Liver (tissue), 9 donors: ENCODE measurements around the gene ERN1. TPM values are rescaled to one million over a fixed set of nuclear protein-coding genes. Genes with fewer than 3 reads are reported as not detected.

ENCODE experiments used
- DNase-seq: peaks from one replicate; pipeline ENCODE4 v3.0.0-alpha.2; 2017; ENCODE audit warnings: low spot score
- H3K27ac ChIP-seq, 2 donors: one replicate each; pipeline ENCODE4 v1.7.0; 2013; ENCODE audit warnings: inconsistent platforms in 2 of 2, low read length in 2 of 2, control low read depth in 1 of 2, low read depth in 1 of 2, mild to moderate bottlenecking in 1 of 2
- H3K27me3 ChIP-seq, 4 donors: one replicate each; pipeline versions ENCODE4 v1.6.1 to v1.7.0; 2013; ENCODE audit warnings: low read length in 3 of 4, inconsistent platforms in 1 of 4, mild to moderate bottlenecking in 1 of 4, moderate library complexity in 1 of 4; ENCODE audit not compliant: control insufficient read depth in 4 of 4, insufficient read depth in 4 of 4
- H3K36me3 ChIP-seq, 4 donors: one replicate each; pipeline versions ENCODE4 v1.6.1 to v1.7.0; 2013; ENCODE audit warnings: low read length in 3 of 4, mild to moderate bottlenecking in 3 of 4, low read depth in 1 of 4, moderate library complexity in 1 of 4; ENCODE audit not compliant: control insufficient read depth in 4 of 4, insufficient read depth in 3 of 4
- H3K4me1 ChIP-seq, 4 donors: one replicate each; pipeline versions ENCODE4 v1.6.1 to v1.7.0; 2013; ENCODE audit warnings: low read length in 3 of 4, mild to moderate bottlenecking in 3 of 4, moderate library complexity in 1 of 4; ENCODE audit not compliant: control insufficient read depth in 4 of 4, insufficient read depth in 4 of 4
- H3K4me3 ChIP-seq, 3 donors: one replicate each; pipeline versions ENCODE4 v1.6.1 to v1.7.0; 2013; ENCODE audit warnings: low read length in 3 of 3, control low read depth in 1 of 3, low read depth in 1 of 3, mild to moderate bottlenecking in 1 of 3
- H3K9ac ChIP-seq, 2 donors: one replicate each; pipeline ENCODE4 v1.7.0; 2013; ENCODE audit warnings: low read length in 2 of 2, mild to moderate bottlenecking in 2 of 2, moderate library complexity in 2 of 2, control low read depth in 1 of 2, low read depth in 1 of 2
- H3K9me3 ChIP-seq, 4 donors: one replicate each; pipeline versions ENCODE4 v1.6.1 to v1.7.0; 2013; ENCODE audit warnings: low read length in 3 of 4; ENCODE audit not compliant: control insufficient read depth in 4 of 4
- ATF3 ChIP-seq: IDR thresholded peaks from 2 replicates; pipeline ENCODE4 v1.6.1; 2016; ENCODE audit warnings: antibody characterized with exemption
- CTCF ChIP-seq: fragments of 150-350 bp; IDR thresholded peaks from 2 replicates; pipeline ENCODE4 v1.5.1; 2017; ENCODE audit warnings: improper control_type of control experiment, low read depth, low read length; ENCODE audit not compliant: missing input control
- EGR1 ChIP-seq, 2 donors: IDR thresholded peaks; 2 replicates each; pipeline ENCODE4 v1.6.1; 2016 to 2018; ENCODE audit warnings: antibody characterized with exemption in 2 of 2, low read depth in 2 of 2
- FOXA1 ChIP-seq: IDR thresholded peaks from 2 replicates; pipeline ENCODE4 v1.6.1; 2016; ENCODE audit warnings: antibody characterized with exemption
- FOXA2 ChIP-seq: IDR thresholded peaks from 2 replicates; pipeline ENCODE4 v1.6.1; 2016; ENCODE audit warnings: antibody characterized with exemption
- GABPA ChIP-seq, 2 donors: IDR thresholded peaks in 1 of 2; conservative IDR thresholded peaks in 1 of 2; 2 replicates each; pipeline ENCODE4 v1.6.1; 2016; ENCODE audit warnings: antibody characterized with exemption in 2 of 2, mild to moderate bottlenecking in 1 of 2, moderate library complexity in 1 of 2
- HNF4A ChIP-seq, 2 donors: conservative IDR thresholded peaks; 2 replicates each; pipeline ENCODE4 v1.6.1; 2016; ENCODE audit warnings: antibody characterized with exemption in 2 of 2, mild to moderate bottlenecking in 2 of 2
- HNF4G ChIP-seq: IDR thresholded peaks from 2 replicates; pipeline ENCODE4 v1.6.1; 2016; ENCODE audit warnings: antibody characterized with exemption
- JUND ChIP-seq, 2 donors: IDR thresholded peaks; 2 replicates each; pipeline ENCODE4 v1.6.1; 2016; ENCODE audit warnings: antibody characterized with exemption in 2 of 2
- MAX ChIP-seq: IDR thresholded peaks from 2 replicates; pipeline ENCODE4 v1.6.1; 2016; ENCODE audit warnings: antibody characterized with exemption
- NR2F2 ChIP-seq: IDR thresholded peaks from 2 replicates; pipeline ENCODE4 v1.6.1; 2016; ENCODE audit warnings: antibody characterized with exemption
- RAD21 ChIP-seq, 2 donors: IDR thresholded peaks; 2 replicates each; pipeline ENCODE4 v1.6.1; 2016; ENCODE audit warnings: antibody characterized with exemption in 2 of 2, mild to moderate bottlenecking in 2 of 2
- REST ChIP-seq: IDR thresholded peaks from 2 replicates; pipeline ENCODE4 v1.6.1; 2016; ENCODE audit warnings: antibody characterized with exemption, mild to moderate bottlenecking
- RXRA ChIP-seq, 2 donors: IDR thresholded peaks; 2 replicates each; pipeline ENCODE4 v1.6.1; 2017 to 2018; ENCODE audit warnings: antibody characterized with exemption in 2 of 2, mild to moderate bottlenecking in 1 of 2
- SP1 ChIP-seq: IDR thresholded peaks from 2 replicates; pipeline ENCODE4 v1.6.1; 2018; ENCODE audit warnings: antibody characterized with exemption, mild to moderate bottlenecking
- TAF1 ChIP-seq: conservative IDR thresholded peaks from 2 replicates; pipeline ENCODE4 v1.6.1; 2016; ENCODE audit warnings: antibody characterized with exemption, mild to moderate bottlenecking
- YY1 ChIP-seq: IDR thresholded peaks from 2 replicates; pipeline ENCODE4 v1.6.1; 2016; ENCODE audit warnings: antibody characterized with exemption, mild to moderate bottlenecking
- ZBTB33 ChIP-seq: IDR thresholded peaks from 2 replicates; pipeline ENCODE4 v1.6.1; 2016; ENCODE audit warnings: antibody characterized with exemption
- WGBS: extraction: QIAGEN DNeasy Blood & Tissue Kit; methylation state at CpG from one replicate; pipeline ENCODE4 v1.1.7; 2013; 5-methylcytosine and 5-hydroxymethylcytosine counted together
- polyA plus RNA-seq, 2 donors: library from polyadenylated mRNA; stranded (reverse) in 1 of 2; unstranded in 1 of 2; fragments of 200-250 nt in 1 of 2; fragments of >200 nt in 1 of 2; fragmentation: Nextera tagmentation in 1 of 2; extraction: Ambion mirVana in 1 of 2; gene quantifications; one replicate each; pipeline versions ENCODE4 v1.2.1 to v1.2.3, GENCODE V29; 2013 to 2015
- total RNA-seq, 2 donors: library from RNA; depleted of rRNA; stranded (reverse); fragments of >200 nt; gene quantifications; one replicate each; pipeline ENCODE4 v1.2.3, GENCODE V29; 2014
- donor health status: healthy.
- donor health status: healthy.
- donor health status: healthy.
- donor health status: healthy.
- donor health status: healthy.

ERN1 gene
- total and polyA plus RNA-seq, 4 donors: 6.3 to 35.1 (median 14.9) TPM

GRCh38 chr17:64134216-64134970 lies 4.4 kb upstream of the ERN1 start:
- whole genome bisulfite sequencing: 45% methylated on average over 6 of the region's 6 CpGs
- Histone ChIP-seq H3K9me3 (no peaks in the 10 kb centered on the region), H3K27me3 (no peaks in the 10 kb centered on the region), H3K27ac (peak overlapping the region; percentile 65 to 83), H3K36me3 (no peaks in the 10 kb centered on the region), H3K9ac (peak overlapping the region in 1 of 2 donors; percentile 19), H3K4me3 (no peak overlapping the region), H3K4me1 (peaks cover 4 to 18% (median 13%) of the 10 kb centered on the region in 4 donors)
- TF ChIP-seq EGR1 (IDR thresholded peaks at IDR 0.05; ENCODE audit: low read depth in 2 of 2): no peak
- no peak for TF ChIP-seq CTCF
- peak; percentile 84 to 86 for TF ChIP-seq HNF4A (conservative IDR thresholded peaks at IDR 0.05)
- peak; percentile 42 to 54 for TF ChIP-seq JUND (IDR thresholded peaks at IDR 0.05)
- TF ChIP-seq HNF4G: peak; percentile 53
- TF ChIP-seq FOXA2: peak; percentile 91
- TF ChIP-seq GABPA (IDR thresholded peaks at IDR 0.05 in 1 of 2, conservative IDR thresholded peaks at IDR 0.05 in 1 of 2): no peak
- TF ChIP-seq NR2F2: no peak
- TF ChIP-seq YY1: peak; percentile 37
- TF ChIP-seq FOXA1: peak; percentile 82
- peak; percentile 74 for TF ChIP-seq SP1
- TF ChIP-seq RAD21 (IDR thresholded peaks at IDR 0.05): peak; percentile 35 to 42
- no peak for TF ChIP-seq ZBTB33
- TF ChIP-seq TAF1: no peak
- TF ChIP-seq MAX: peak; percentile 3
- TF ChIP-seq RXRA (IDR thresholded peaks at IDR 0.05): peak; percentile 45 to 55
- no peak for TF ChIP-seq REST
- TF ChIP-seq ATF3: no peak
- DNase-seq: no peak
